ENCODE results near the gene MSANTD1.

The MSANTD1 gene

DNA sequence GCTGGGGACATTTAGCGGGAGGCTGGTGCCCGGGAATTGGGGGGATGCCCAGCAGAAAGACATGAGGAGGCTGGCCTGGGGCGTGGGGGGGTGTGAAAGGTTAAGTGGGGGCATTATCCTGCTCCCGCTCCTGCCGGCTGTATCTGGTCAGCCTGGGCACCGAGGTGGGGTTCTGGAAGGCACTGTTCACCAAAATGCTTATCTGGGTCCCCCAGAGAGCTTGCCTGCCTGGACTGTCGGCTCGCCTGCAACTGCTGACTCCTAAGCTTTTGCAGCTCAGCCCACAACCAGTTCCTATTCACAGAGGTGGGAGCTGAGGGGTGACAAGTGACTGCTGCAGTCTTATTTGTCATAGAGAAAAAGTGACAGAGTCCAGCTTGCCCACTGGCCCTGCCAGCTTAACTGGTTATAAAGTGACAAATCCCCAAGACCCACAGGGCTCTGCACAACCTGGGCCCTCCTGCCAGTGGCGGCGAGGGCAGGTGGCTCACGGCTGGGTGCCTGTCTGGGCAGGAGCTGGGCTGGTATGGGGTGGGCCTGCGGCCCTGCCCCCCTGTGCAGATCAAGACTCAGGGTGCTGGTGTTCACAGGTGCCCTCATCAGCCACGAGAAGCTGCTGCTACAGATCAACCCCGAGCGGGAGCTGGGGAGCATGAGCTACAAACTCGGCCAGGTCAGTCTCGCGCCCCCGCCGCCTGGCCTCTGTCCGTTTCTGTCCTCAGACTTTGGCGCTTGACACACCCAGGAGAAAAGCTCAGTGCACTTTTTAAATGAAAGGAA is 23.7 kb upstream of the MSANTD1 start:
- no peak for ATAC-seq (ENCODE audit: low read depth)
- H3K36me3 ChIP-seq (ENCODE audit: low read depth), result peaks cover 39% of the 10 kb centered on the region

DNA sequence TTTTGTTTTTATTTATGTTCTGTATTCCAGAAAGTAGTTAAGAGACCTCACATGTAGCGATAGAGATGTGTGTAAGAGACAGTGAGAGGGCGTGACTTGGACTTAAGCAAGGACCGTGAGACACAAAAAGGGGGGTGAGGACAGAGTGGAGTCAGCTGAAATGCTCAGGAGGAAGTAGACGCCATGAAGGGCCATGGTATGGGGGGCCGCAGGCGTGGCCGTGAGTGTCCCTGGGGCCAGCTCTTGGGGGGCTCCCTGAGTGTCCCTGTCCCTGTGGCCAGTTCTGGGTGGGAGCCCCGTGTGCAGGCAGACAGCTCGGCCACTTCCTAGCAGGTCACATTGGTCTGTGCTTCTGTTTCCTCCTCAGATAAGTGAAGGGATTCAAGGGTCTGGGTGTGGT is 23.0 kb upstream of the MSANTD1 start:
- TF ChIP-seq, protein P1, sequence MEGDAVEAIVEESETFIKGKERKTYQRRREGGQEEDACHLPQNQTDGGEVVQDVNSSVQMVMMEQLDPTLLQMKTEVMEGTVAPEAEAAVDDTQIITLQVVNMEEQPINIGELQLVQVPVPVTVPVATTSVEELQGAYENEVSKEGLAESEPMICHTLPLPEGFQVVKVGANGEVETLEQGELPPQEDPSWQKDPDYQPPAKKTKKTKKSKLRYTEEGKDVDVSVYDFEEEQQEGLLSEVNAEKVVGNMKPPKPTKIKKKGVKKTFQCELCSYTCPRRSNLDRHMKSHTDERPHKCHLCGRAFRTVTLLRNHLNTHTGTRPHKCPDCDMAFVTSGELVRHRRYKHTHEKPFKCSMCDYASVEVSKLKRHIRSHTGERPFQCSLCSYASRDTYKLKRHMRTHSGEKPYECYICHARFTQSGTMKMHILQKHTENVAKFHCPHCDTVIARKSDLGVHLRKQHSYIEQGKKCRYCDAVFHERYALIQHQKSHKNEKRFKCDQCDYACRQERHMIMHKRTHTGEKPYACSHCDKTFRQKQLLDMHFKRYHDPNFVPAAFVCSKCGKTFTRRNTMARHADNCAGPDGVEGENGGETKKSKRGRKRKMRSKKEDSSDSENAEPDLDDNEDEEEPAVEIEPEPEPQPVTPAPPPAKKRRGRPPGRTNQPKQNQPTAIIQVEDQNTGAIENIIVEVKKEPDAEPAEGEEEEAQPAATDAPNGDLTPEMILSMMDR (IDR thresholded peaks at IDR 0.05; ENCODE audit: poor library complexity, severe bottlenecking), result no peak
- Histone ChIP-seq H3K36me3 (ENCODE audit: low read depth) (peaks cover 43% of the 10 kb centered on the region), H3K4me3 (ENCODE audit: severe bottlenecking) (no peak overlapping the region), H3K27me3 (ENCODE audit: insufficient read depth, poor library complexity, severe bottlenecking) (no peaks in the 10 kb centered on the region), H3K9me3 (ENCODE audit: severe bottlenecking) (no peaks in the 10 kb centered on the region), H3K4me1 (ENCODE audit: insufficient read depth, poor library complexity, severe bottlenecking) (no peaks in the 10 kb centered on the region), H3K27ac (ENCODE audit: poor library complexity, severe bottlenecking) (no peak overlapping the region)
- ATAC-seq (ENCODE audit: low read depth), result no peak
- DNase-seq (ENCODE audit: low spot score), result peak; percentile 14

More for the DNA sequence above, 23.7 kb upstream of the MSANTD1 start:
- no peaks in the 10 kb centered on the region for H3K9me3 ChIP-seq (ENCODE audit: severe bottlenecking)
- no peak overlapping the region for H3K27ac ChIP-seq (ENCODE audit: poor library complexity, severe bottlenecking)
- H3K4me1 ChIP-seq (ENCODE audit: insufficient read depth, poor library complexity, severe bottlenecking), result no peaks in the 10 kb centered on the region
- H3K4me3 ChIP-seq (ENCODE audit: severe bottlenecking), result no peak overlapping the region
- peak; percentile 23 for DNase-seq (ENCODE audit: low spot score)
- TF ChIP-seq, protein P1 (IDR thresholded peaks at IDR 0.05; ENCODE audit: poor library complexity, severe bottlenecking), result no peak
- H3K27me3 ChIP-seq (ENCODE audit: insufficient read depth, poor library complexity, severe bottlenecking), result no peaks in the 10 kb centered on the region

DNA sequence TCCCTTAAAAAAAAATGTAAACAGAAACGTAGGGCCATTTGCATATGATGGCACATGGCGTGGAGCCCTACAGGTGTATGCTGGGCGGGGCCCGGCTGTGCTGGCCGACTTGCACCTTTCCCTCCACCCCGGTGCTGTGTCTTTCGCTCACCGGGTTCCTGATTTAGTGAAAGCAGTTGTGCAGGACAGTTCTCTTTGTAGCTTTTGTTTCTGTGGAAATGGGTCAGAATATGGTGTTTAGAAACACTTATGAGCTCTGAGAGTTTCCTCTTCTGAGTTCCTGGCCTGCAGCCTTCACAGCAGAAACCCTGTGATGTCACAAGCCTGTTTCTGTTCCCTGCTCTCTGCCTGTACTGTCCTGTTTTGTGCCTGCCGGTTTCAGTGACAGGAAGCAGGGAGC is 22.5 kb upstream of the MSANTD1 start:
- no peak overlapping the region for H3K4me3 ChIP-seq (ENCODE audit: severe bottlenecking)
- ATAC-seq (ENCODE audit: low read depth) (no peak), DNase-seq (ENCODE audit: low spot score) (peak; percentile 34)
- H3K27ac ChIP-seq (ENCODE audit: poor library complexity, severe bottlenecking), result no peak overlapping the region
- TF ChIP-seq, protein P1 (IDR thresholded peaks at IDR 0.05; ENCODE audit: poor library complexity, severe bottlenecking), result no peak
- no peaks in the 10 kb centered on the region for H3K4me1 ChIP-seq (ENCODE audit: insufficient read depth, poor library complexity, severe bottlenecking)
- H3K36me3 ChIP-seq (ENCODE audit: low read depth), result peaks cover 40% of the 10 kb centered on the region
- H3K27me3 ChIP-seq (ENCODE audit: insufficient read depth, poor library complexity, severe bottlenecking), result no peaks in the 10 kb centered on the region
- no peaks in the 10 kb centered on the region for H3K9me3 ChIP-seq (ENCODE audit: severe bottlenecking)

DNA sequence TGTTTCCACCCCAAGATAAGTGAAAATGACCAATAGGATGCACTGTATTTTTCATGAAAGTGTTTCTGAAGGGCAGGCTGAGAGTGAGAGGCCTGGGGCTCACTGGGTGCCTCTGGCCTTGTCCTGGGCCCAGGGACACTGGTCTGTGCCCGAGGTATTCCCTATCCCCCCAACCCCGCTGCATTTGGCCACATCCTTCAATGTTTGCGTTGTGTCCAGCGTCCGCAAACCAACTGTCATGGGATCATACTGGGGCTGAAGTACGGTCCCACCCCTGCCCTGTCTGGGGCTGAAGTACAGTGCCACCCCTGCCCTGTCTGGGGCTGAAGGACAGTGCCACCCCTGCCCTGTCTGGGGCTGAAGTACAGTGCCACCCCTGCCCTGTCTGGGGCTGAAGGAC is 22.0 kb upstream of the MSANTD1 start:
- no peak for ATAC-seq (ENCODE audit: low read depth)
- peaks cover 35% of the 10 kb centered on the region for H3K36me3 ChIP-seq (ENCODE audit: low read depth)

More for the DNA sequence above, 22.0 kb upstream of the MSANTD1 start:
- Histone ChIP-seq H3K27ac (ENCODE audit: poor library complexity, severe bottlenecking) (no peak overlapping the region), H3K4me3 (ENCODE audit: severe bottlenecking) (no peak overlapping the region), H3K27me3 (ENCODE audit: insufficient read depth, poor library complexity, severe bottlenecking) (no peaks in the 10 kb centered on the region), H3K9me3 (ENCODE audit: severe bottlenecking) (no peaks in the 10 kb centered on the region), H3K4me1 (ENCODE audit: insufficient read depth, poor library complexity, severe bottlenecking) (no peaks in the 10 kb centered on the region)
- peak; percentile 34 for DNase-seq (ENCODE audit: low spot score)
- TF ChIP-seq, protein P1 (IDR thresholded peaks at IDR 0.05; ENCODE audit: poor library complexity, severe bottlenecking), result no peak

Data from RWPE2 (cell line).